ENCODE data around the gene CRMP1.
"Not testable (repeated sequence)": the region's sequence is repeated elsewhere in the genome, so short reads cannot be mapped to it uniquely, and the experiment has no call there.

CRMP1 gene

DNA sequence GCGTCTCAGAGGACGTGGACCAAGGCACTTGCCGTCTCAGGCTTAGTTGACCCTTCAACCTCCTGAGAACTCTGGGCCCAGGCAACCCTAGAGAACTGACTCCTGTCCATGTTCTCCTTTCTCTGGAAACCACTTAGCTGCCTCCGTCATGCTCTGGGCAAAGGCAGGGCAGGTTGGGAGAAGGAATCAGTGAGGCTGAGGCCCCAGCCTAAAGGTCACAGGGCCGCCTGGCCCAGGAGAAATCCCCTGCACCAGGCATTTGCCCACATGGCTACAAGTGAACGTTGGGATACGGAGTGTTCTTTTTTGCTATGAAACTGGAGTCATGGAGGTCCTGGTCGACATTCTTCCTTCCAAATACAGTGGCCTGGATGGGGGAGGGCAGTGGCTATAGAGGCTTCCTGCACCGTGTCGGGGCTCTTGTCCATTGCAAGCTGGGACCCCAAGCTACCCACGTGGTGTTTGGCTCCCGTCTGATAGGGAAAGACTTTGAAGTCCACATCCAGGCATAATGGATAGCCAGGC is 76.0 kb downstream of the CRMP1 start:
- no peak for FAIRE-seq

DNA sequence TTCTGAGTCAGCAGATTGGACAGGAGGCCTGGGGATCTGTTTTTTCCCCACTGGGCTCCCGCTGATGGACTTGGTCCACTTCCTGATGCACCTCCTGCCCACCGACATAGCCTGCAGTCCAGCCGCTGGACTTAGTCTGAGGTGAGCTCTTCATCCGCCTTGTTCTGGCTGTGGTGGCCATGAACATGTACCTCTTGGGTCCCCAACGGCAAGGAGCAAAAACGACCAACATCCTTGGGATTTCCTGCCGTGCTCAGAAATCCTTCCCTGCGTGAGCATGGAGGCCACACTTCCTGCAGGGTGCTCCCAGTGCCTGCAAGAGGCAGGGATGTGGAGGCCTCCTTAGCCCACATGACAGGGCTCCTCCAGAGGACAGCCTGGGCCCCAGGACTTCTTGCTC is 76.8 kb downstream of the CRMP1 start:
- FAIRE-seq, result no peak

DNA sequence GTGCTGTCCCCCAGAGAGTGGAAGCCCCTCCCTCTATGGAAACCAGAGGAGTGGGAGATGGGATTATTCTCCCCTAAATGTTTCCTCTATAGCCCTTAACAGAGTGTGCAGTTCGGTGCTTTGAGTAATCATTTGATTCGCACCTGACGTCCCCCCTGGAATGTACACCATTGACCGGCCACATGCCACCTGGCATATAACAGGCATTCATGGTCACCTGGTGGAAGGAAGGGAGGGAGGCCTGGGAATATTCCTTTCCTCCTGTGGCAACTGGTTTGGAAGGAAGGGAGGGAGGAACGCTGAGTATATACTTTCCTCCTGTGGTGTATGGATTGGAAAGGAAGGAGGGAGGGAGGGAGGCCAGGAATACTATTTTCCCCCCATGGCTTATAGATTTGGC is 77.2 kb downstream of the CRMP1 start:
- no peak for FAIRE-seq

DNA sequence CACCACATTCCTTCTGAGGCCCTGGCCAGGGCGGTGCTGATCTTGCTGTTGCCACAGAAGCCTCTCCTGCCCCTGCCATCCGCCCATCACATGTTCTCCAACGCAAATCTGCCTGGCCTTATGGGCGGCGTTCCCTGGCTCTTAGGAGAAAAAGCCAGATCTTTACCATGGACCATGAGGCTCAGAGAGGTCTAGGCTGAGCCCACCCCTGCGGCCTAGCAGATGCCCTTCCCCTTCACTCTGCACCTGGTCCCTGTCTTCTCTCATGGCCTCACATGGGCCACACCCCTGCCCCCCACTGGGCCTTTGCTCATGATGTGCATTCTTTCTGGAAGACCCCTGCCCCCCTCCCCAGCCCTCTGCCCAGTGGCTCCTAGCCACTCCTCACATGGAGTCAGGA is 78.5 kb downstream of the CRMP1 start:
- no peak for FAIRE-seq

DNA sequence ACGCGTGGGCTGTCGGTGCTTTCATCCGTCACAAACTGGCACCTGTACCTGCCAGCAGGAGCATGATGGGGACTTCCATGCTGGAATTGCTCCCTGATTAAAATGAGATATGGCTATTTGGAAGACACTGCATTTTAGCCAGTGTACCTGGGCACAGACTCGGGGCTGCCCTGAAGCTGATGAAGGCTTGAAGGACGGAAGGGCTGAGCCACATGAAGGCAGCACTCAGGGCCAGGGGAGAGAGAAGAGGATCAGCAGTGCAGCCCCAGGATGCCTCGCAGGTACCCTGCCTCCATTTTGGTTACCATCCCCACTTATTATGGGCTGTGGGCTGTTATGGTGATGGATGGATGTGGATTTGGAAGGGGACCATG is 79.0 kb downstream of the CRMP1 start:
- no peak for FAIRE-seq

DNA sequence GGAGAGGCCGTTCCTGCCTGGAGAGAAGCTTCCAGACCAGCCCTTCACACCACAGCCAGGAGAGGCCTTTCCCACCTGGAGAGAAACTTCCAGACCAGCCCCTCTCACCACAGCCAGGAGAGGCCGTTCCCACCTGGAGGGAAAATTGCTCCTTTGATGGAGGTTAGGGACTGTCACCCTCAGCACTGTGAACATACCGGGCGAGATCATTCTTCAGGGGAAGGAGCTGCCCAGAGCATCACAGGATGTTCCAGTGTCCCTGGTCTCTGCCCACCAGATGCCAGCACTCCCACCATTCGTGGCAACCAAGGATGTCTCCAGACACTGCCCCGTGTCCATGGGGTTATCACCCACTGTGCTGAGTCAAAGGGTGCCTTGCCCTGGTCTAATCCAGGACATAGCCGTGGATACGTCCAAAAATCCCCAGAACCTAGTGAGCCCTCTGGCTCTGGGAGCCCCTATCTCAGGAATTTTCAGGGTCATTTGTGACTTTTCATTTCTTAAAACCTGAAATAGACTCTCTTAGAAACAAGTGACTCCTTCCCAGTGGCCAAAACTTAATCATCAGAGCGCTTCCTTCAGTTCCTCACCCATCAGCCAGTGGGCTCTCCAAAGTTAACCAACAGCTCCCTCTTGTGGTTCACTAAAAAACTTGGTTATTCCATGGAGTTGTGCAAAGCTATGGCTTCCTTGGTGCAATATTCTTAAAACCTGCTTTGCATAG is 80.2 kb downstream of the CRMP1 start:
- FAIRE-seq, result peak; percentile 89

DNA sequence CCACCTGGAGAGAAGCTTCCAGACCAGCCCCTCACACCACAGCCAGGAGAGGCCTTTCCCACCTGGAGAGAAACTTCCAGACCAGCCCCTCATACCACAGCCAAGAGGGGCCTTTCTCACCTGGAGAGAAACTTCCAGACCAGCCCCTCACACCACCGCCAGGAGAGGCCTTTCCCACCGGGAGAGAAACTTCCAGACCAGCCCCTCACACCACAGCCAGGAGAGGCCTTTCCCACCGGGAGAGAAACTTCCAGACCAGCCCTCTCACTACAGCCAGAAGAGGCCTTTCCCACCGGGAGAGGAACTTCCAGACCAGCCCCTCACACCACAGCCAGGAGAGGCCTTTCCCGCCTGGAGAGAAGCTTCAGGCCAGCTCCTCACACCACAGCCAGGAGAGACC is 80.8 kb downstream of the CRMP1 start:
- not testable (repeated sequence) for FAIRE-seq

DNA sequence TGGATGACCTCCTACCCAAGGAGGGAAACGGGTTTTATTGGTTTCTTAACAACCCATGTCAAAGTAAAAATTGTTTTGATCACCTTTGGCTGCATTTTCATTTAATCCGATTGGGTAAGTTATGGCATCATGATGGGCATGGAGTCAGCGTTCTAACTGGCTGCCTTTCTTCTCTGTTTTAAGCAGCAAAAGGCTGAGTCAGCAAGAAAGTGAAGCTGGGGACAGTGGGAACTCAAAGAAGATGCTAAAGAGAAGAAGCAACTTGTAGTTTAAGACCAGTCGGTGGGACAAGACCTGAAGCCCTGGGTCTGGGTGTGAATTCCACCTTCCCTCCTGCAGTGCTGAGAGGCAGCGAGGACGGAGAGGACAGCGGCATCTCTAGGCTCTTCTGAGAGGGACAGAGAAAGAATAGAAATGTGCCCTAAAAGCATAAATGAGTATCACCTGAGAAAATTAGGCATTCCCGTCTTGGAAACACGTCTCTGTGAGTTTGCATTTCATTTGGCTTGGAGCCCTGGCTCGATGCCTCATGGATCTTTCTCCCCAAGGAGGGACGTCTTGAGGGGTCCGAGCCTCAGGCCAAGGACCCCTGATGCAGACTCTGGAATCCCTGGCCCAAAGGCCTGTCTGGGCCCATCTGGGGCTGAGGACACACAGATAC is 82.0 kb downstream of the CRMP1 start:
- no peak for FAIRE-seq

DNA sequence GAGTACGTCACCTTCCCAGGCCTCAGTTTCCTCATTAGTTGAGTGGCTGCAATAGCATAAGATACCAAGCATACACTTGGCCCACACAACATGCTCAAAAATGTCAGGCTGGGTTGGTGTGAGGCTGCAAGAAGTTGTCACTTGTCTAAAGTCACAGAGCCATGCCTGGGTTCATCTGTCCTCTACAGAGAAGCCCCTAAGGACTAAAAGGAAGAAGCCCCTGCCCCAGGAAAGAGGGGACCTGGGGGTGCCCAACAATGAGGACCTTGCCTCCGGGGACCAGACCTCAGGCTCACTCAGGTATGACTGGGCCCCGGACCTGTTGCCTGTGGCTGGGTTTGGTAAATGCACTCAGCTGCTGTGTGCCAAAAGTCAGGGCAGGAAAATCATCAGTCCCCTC is 82.7 kb downstream of the CRMP1 start:
- FAIRE-seq, result no peak

DNA sequence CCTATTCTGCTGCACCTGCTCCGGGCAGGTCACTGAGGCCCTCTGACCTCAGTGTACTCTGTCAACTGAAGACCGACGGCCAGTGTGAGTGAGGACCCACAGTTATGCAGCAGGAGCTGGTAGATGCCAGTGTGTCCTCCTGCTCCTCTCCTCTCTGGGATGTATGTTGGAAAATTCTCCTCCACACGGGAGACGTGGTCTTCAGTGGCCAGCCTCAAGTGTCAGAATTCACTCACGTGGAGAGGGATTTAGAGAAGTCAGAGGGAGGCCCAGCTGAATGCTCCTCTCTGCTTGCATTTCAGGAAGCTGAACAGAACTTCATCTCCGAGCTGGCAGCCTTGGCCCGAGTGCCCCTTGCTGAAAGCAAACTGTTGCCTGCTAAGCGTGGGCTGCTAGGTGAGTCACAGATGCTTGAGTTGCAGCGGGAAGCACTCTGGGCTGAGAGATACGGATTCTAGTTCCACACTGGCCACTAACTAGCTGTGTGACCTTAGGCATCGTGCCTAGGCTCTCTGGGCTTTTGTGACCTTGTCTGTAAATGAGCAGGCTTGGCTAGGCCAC is 83.6 kb downstream of the CRMP1 start:
- no peak for FAIRE-seq

DNA sequence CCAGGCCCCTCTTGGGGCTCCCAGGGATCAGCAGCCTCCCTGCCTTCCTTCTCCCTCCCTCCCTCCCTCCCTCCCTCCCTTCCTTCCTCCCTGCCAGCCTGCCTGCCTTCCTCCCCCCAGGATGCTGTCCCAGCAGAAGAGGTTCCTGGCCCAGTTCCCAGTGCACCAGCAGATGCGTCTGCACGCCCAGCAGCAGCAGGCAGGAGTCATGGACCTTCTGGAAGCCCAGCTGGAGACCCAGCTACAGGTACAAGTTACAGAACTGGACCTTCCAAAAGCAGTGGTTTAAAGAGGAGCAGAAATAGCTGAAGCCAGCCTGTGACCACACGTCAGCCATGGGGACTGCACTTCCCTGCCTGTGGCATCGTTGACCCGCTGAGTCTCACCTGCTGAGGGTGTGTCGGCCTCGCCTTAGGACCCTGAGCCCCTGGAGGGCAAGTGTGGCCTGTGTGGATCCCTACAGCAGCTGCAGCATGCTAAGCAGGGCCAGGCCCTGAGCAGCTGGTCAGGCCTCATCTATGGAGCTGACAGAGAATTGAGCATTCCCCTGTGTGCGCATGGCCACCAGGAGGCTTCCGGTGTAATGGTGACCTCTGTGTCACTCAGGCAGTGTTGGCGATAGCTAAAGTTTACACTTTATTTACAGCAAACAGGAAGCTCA is 84.7 kb downstream of the CRMP1 start:
- FAIRE-seq, result no peak

DNA sequence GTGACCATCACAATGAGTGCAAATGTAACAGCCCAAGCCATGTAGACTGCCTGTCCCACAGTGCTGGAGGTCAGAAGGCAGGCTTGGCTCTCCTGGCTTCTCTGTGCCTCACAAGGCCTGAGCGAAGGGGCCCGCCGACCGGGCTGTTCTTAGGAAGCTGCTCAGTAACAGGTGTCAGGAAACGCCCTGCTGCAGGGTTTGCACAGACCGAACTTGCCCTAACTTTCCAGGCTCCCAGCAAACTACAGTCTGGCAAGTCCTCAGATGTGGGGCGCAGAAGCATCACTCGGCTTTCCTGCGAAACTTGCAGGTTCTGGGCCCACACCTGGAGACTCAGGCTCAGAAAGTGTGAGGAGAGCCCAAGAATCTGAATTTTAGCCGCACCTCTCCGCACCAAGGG is 87.6 kb downstream of the CRMP1 start:
- FAIRE-seq, result no peak

DNA sequence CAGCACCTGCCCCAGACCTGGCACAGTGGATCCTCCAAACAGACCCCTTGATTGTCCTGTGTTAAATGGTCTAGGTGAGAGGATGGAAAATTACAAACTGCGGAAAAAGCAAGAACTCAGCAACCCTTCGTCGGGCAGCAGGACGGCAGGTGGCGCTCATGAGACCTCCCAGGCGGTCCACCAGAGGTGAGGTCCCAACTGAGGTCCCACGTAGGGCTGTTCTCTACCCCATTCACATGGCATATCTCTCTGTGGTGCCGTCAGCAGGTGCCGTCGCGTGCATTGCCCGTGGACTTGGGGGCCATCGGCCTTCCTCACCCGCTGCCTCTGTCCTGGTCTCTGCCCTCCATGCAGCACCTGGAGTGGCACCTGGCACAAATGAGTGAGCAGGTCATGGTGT is 88.2 kb downstream of the CRMP1 start:
- no peak for FAIRE-seq

DNA sequence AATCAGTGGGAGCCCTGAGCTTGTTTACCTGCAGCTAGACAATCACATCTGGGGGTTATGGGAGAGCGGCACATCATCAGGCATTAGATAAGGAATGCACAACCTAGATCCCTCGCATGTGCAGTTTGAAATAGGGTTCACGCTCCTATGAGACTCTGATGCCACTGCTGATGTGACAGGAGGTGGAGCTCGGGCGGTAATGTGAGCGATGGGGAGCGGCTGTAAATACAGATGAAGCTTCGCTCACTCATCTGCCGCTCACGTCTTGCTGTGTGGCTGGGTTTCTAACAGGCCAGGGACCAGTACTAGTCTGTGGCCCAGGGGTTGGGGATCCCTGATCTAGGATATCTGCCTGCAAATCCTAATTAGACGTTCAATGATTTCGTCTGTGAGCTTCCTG is 90.3 kb downstream of the CRMP1 start:
- no peak for FAIRE-seq

DNA sequence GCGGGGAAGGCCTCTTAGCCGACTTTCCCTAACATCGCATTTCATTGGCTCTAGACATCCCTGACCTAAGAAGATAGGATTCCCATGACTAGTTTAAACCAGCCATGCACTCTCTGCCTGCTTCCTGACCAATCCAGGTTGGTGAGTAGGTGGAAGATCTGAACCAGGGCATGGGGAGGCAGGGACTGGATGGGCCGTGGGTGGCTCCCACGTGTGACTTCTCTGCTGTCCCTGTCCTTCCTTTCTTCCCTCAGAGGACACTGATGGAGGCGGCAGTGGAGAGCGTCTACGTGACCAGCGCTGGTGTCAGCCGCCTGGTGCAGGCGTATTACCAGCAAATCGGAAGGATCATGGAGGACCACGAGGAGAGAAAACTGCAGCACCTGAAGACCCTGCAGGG is 91.2 kb downstream of the CRMP1 start:
- no peak for FAIRE-seq

DNA sequence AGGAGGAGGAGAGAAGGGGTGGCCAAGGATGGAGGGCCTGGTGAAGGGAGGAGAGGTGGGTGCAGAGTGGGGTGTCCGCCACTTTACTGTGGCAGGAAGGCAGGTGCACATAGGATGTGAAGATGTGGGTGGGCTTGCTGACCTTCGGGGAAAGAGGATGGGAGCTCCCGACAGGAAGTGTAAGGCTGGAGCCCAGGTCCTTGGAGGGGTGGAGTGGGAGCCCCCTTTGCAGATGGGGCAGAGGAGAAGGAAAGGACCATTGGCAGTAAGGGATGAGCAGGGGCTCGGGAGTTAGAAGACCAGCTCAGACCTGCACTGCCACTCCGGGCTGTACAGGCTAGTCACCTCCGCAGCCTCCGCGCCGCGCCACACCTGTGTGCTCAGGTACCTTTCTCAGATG is 92.4 kb downstream of the CRMP1 start:
- FAIRE-seq, result no peak

DNA sequence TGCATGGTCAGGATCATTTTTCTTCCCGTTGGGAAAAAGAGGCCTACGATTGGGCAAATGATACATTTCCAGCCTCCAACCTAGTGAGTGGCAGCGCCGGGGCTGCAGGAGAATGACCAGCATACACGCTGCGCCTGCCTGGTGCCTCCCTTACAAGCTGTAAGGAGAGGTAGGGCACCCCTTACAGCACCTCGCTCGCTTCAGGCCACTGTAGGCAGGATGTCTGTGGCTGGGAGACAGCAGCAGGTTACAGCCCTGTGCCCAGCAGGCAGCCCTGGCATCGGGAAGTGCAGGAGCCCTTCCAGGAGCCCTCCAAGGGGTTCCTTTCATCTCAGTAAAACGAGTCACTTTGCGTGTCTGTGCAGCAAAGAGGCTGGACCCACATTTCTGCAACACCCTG is 93.5 kb downstream of the CRMP1 start:
- no peak for FAIRE-seq

DNA sequence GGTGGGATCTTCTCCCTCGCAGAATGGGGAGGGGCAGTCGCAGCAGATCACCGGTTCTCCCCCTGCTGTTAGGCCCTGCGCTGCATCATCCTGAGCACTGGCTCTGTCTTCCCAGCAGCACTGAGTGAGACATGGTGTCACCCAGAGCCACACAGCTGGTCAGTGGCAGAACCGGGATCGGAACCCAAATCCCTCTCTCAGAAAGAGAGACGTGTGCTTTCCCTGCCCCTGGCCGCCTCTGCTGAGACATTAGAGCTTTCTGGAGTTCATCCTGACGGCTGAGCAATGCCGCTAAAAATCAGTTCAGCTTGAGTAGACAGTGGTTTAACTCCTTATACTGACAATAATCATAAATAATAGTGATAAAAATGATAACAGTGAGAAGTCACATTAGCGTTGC is 93.9 kb downstream of the CRMP1 start:
- FAIRE-seq, result no peak

DNA sequence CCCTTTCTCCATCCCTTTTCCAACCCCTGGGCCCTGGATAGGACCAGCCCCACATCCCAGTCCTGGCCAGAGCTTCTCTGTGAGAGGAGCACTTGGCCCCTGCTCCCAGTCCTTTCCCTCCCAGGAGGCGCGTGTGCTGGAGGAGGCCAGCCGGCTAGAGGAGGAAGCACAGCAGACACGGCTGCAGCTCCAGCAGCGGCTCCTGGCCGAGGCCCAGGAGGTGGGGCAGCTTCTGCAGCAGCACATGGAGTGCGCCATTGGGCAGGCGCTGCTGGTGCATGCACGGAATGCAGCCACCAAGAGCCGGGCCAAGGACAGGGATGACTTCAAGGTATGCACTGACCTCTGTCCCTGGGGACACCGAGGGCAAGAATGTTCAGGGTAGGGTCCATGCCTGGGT is 94.4 kb downstream of the CRMP1 start:
- no peak for FAIRE-seq

DNA sequence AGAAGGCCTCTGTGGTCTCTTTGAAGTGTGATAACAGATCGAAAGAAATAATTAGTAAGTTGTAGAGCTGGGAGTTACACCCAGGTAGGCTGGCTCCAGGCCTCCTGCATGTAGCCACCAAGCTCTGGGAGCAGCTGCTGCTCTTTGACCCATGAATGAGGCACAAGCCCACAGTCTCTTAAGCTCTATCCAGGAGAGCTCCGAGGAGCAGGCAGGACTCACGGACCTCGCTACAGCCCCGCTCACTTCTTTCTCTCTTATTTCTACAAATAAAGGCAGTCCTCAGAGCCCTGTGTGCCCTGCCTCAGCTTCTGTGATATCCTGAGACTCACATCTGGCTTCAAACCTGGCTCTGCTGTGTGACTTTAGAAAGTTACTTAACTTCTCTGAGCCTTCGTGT is 95.0 kb downstream of the CRMP1 start:
- no peak for FAIRE-seq

DNA sequence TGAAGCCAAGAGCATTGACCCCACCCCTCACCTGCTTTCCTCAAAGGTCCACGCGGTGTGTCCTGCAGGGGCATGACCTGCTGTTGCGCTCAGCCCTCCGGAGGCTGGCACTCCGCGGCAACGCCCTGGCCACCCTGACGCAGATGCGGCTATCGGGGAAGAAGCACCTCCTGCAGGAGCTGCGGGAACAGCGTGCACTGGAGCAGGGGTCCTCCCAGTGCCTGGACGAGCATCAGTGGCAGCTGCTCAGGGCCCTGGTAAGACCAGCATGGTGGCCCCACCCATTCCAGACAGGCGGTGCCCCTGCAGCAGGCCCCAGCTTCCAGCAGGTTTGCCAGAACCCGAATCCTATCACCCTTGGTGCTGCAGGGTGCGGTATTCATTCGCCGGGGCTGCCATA is 95.9 kb downstream of the CRMP1 start:
- FAIRE-seq, result no peak

DNA sequence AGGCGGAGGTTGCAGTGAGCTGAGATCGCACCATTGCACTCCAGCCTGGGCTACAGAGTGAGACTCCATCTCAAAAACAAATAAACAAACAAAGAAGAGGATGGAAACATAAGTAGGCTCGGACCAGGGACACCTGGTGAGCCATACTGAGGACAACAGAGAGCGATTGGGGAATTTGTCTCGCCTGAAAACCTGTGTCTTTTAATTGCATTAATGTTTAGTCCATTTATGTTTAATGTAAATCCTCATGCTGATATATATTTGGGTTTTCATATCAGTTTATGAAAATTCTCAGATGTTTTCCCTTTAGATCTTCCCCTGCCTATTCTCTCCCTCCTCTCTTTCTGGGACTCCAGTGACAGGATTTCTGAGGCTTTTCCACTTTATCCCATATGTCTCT is 97.3 kb downstream of the CRMP1 start:
- no peak for FAIRE-seq

DNA sequence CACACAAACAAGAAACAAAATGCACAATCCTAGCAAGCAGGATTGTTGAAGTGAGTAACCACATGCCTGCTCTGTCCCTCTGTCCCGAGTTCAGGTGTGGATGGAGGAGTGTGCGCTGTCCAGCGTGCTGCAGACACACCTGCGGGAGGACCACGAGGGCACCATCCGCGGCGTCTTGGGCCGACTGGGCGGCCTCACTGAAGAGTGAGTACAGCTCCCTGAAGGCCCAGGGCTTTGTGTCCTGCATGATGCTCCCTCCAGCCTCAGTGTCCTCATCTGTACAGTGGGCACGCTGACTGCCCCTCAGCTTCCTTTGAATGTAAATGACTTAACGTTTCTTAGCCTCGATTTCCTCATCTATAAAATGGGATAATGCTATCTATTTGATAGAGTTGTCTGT is 99.4 kb downstream of the CRMP1 start:
- FAIRE-seq, result no peak

DNA sequence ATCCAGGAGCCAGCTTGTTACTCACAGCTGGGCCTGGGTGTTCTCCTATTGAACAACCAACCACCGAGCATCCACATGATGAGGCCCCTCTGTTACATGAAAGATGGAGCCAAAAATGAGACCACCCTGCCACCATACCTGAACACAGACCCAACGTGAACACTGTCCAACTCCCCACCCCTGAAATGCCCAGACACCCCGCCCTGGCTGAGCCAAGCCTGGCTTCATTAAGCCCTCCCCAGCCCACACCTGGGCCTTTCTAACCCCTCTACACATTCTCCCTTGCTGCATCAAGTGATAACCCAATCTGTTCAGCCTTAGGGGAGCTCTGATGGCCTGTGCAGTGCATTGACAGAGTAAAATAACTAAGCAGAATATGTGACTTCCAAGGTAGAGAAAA is 101.2 kb downstream of the CRMP1 start:
- FAIRE-seq, result no peak

Data from islet of Langerhans (tissue), 1 donor.